Measurements from ENCODE around the gene FBXO44.

FBXO44 gene

GRCh38 chr1:11622398-11622797 lies 32.3 kb upstream of the FBXO44 start:
- TF ChIP-seq ZBTB7A (IDR thresholded peaks at IDR 0.05; ENCODE audit: low read depth) (no peak), TAF1 (IDR thresholded peaks at IDR 0.05; ENCODE audit: low read depth) (no peak), YY1 (IDR thresholded peaks at IDR 0.05; ENCODE audit: low read depth) (no peak), RAD21 (IDR thresholded peaks at IDR 0.05; ENCODE audit: low read depth) (no peak), CREB1 (IDR thresholded peaks at IDR 0.05; ENCODE audit: low read depth) (no peak), REST (IDR thresholded peaks at IDR 0.05; ENCODE audit: low read depth) (no peak), USF1 (IDR thresholded peaks at IDR 0.05) (no peak), CEBPB (IDR thresholded peaks at IDR 0.05) (no peak), FOXM1 (IDR thresholded peaks at IDR 0.05; ENCODE audit: borderline replicate concordance, low read depth) (no peak), MAX (IDR thresholded peaks at IDR 0.05) (no peak), EGR1 (IDR thresholded peaks at IDR 0.05) (no peak)

- no peak for TF ChIP-seq TAF1 (IDR thresholded peaks at IDR 0.05; ENCODE audit: low read depth)
- TF ChIP-seq RAD21 (IDR thresholded peaks at IDR 0.05; ENCODE audit: low read depth): no peak
- no peak for TF ChIP-seq TEAD4 (IDR thresholded peaks at IDR 0.05)
- TF ChIP-seq NFIC (IDR thresholded peaks at IDR 0.05): no peak
- no peak for TF ChIP-seq TCF12 (IDR thresholded peaks at IDR 0.05; ENCODE audit: low read depth)
- no peak for TF ChIP-seq CEBPB (IDR thresholded peaks at IDR 0.05)
Measured at GRCh38 chr1:11623702-11624101, 31.0 kb upstream of the FBXO44 start.

GRCh38 chr1:11626551-11626950 lies 28.1 kb upstream of the FBXO44 start:
- TF ChIP-seq NFIC (IDR thresholded peaks at IDR 0.05): no peak
- no peak for TF ChIP-seq TAF1 (IDR thresholded peaks at IDR 0.05; ENCODE audit: low read depth)
- TF ChIP-seq TEAD4 (IDR thresholded peaks at IDR 0.05): no peak
- TF ChIP-seq RAD21 (IDR thresholded peaks at IDR 0.05; ENCODE audit: low read depth): no peak
- no peak for TF ChIP-seq TCF12 (IDR thresholded peaks at IDR 0.05; ENCODE audit: low read depth)
- no peak for TF ChIP-seq CREB1 (IDR thresholded peaks at IDR 0.05; ENCODE audit: low read depth)
- TF ChIP-seq ZBTB7A (IDR thresholded peaks at IDR 0.05; ENCODE audit: low read depth): no peak
- no peak for TF ChIP-seq CEBPB (IDR thresholded peaks at IDR 0.05)
- TF ChIP-seq EGR1 (IDR thresholded peaks at IDR 0.05): no peak

GRCh38 chr1:11628767-11629166 lies 25.9 kb upstream of the FBXO44 start:
- no peak for TF ChIP-seq CREB1 (IDR thresholded peaks at IDR 0.05; ENCODE audit: low read depth)
- TF ChIP-seq TEAD4 (IDR thresholded peaks at IDR 0.05): no peak
- no peak for TF ChIP-seq MAX (IDR thresholded peaks at IDR 0.05)
- TF ChIP-seq FOXM1 (IDR thresholded peaks at IDR 0.05; ENCODE audit: borderline replicate concordance, low read depth): no peak
- no peak for TF ChIP-seq ZBTB7A (IDR thresholded peaks at IDR 0.05; ENCODE audit: low read depth)
- TF ChIP-seq EP300 (IDR thresholded peaks at IDR 0.05; ENCODE audit: borderline replicate concordance): no peak
- no peak for TF ChIP-seq EGR1 (IDR thresholded peaks at IDR 0.05)
- TF ChIP-seq NFIC (IDR thresholded peaks at IDR 0.05): no peak

- TF ChIP-seq TCF12 (IDR thresholded peaks at IDR 0.05; ENCODE audit: low read depth) (no peak), MAX (IDR thresholded peaks at IDR 0.05) (no peak), TAF1 (IDR thresholded peaks at IDR 0.05; ENCODE audit: low read depth) (no peak), REST (IDR thresholded peaks at IDR 0.05; ENCODE audit: low read depth) (no peak), CEBPB (IDR thresholded peaks at IDR 0.05) (no peak), ZBTB7A (IDR thresholded peaks at IDR 0.05; ENCODE audit: low read depth) (no peak), FOXM1 (IDR thresholded peaks at IDR 0.05; ENCODE audit: borderline replicate concordance, low read depth) (no peak), EP300 (IDR thresholded peaks at IDR 0.05; ENCODE audit: borderline replicate concordance) (no peak), NFIC (IDR thresholded peaks at IDR 0.05) (no peak), CREB1 (IDR thresholded peaks at IDR 0.05; ENCODE audit: low read depth) (no peak), RAD21 (IDR thresholded peaks at IDR 0.05; ENCODE audit: low read depth) (no peak), EGR1 (IDR thresholded peaks at IDR 0.05) (no peak), TEAD4 (IDR thresholded peaks at IDR 0.05) (no peak), USF1 (IDR thresholded peaks at IDR 0.05) (no peak), YY1 (IDR thresholded peaks at IDR 0.05; ENCODE audit: low read depth) (no peak)
Measured at GRCh38 chr1:11629184-11630016, 25.3 kb upstream of the FBXO44 start.
